Embryonic facial prominence (tissue), 1 donor: ENCODE data around the gene MDH1.

ENCODE experiments used
- DNase-seq: peaks from one replicate; pipeline ENCODE4 v3.0.0-alpha.2; 2016; ENCODE audit errors: extremely low spot score

MDH1 gene

DNA sequence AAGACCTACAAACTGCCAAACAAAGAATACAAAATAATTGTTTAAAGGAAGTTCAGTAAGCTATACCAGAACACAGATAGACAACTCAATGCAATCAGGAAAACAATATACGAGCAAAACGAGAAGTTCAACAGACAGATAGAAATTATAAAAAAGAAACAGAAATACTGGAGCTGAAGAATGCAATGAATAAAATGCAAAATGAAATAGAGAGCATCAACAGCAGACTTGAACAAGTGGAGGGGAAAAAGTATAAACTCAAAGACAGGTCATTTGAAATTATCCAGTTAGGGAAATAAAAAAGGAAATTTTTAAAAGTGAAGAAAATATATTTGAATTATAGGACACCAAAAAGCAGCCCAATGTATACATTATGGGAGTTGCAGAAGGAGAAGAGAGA lies 43.6 kb downstream of the MDH1 start:
- DNase-seq = no peak

DNA sequence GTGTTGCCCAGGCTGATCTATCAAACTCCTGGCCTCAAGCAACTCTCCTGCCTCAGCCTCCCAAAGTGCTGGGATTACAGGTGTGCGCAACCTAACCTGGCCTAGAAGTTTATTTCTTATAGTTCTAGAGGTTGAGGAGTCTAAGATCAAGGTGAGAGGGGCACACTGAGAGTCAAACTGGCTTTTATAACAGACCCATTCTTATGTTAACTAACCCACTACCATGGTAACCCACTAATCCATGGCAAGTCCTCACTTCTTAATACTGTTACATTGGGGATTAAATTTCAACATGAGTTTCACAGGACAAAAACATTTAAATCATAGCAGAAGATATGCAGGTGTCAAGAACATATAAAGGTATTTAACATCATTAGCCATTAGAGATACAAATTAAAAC lies 50.6 kb downstream of the MDH1 start:
- no peak for DNase-seq

DNA sequence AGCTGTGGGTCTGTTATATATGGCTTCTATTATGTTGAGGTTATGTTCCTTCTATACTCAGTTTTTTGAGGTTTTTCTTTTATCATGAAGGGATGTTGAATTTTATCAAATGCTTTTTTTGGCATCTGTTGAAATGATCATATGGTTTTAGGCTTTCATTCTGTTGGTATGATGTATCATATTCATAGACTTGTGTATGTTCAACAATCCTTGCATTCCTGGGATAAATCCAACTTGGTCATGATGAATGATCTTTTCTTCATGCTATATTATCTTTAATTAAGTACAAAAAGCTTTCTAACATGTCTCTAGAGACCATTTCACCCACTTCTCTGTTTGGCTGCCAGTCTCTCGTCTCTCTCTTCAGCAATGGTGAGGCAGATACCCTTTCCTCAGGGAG lies 54.2 kb downstream of the MDH1 start:
- no peak for DNase-seq

DNA sequence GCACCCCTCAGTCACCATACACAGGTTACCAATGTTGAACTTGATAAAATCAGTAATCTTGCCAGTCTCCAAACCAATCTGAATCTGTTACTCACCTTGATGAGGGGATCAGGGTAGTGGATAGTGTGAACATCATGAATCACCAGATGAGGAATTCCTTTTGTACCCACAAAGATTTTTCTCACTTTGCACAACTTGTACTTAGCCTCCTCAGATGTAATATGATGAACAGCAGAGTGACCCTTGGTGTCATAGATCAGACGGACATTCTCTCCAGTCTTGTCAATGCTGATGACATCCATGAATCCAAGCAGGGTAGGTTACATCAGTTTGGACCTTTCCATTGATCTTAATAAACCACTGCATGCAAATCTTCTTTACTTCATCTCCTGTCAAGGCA lies 54.7 kb downstream of the MDH1 start:
- DNase-seq = no peak

GRCh38 chr2:63648632-63649031 lies 59.9 kb downstream of the MDH1 start:
- no peak for DNase-seq

DNA sequence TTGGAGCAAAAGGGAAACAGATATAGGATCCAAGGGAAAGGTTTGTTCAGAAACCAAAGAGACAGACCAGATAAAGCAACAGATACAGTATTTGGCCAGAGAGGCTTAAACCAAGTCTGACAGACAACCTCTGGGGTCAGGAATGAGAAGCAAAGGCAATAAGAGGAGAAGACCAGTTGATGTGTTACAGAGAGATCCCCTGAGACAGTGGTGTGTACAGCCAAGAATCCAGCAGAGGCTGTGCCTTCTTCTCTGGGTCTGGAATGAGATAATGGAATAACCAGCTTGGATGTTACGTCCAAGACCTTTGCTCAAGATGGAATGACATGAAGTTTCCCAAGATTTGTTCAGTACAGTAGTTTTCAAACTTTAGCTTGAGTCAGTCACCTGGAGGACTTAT lies 61.1 kb downstream of the MDH1 start:
- no peak for DNase-seq

- DNase-seq = no peak
Observed at GRCh38 chr2:63650756-63651155, 62.0 kb downstream of the MDH1 start.

GRCh38 chr2:63651356-63651755 lies 62.6 kb downstream of the MDH1 start:
- DNase-seq = no peak

DNA sequence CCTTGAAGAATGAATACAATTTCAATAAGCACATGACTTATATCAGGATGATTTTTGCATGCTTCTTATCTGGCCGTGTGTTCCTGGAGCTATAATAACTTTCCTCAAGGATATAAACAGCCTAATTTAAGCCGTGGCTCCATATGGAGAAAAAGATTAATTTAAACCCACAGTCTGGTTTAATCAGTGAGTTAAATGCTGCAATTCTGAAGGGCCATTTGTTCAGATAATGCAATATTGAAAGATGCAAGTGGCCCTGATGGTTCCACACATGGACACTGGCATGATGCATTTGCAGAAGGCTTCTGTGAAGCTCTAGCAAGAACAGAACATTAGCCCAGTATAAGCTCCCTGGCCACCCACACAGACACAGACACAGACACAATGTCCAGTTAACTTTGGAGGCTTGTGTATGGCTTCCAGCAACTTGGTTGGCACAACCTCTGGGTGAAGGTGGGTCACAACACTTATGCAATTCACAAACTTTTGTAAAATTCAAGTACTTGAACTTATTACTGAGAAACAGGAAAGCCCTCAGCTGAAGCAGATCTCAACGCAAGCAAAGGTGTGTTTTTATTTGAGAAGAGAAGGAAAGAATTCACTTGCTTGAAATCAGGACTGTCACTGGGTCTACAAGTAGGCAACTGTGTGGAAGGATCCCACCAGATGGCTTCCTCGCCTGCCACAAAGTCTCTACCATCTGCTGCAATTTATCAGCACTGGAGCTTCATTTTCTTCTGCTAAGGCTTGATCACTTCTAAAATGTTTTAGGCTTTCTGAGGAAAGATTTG lies 63.3 kb downstream of the MDH1 start:
- no peak for DNase-seq

GRCh38 chr2:63652652-63652985 lies 63.9 kb downstream of the MDH1 start:
- no peak for DNase-seq

DNA sequence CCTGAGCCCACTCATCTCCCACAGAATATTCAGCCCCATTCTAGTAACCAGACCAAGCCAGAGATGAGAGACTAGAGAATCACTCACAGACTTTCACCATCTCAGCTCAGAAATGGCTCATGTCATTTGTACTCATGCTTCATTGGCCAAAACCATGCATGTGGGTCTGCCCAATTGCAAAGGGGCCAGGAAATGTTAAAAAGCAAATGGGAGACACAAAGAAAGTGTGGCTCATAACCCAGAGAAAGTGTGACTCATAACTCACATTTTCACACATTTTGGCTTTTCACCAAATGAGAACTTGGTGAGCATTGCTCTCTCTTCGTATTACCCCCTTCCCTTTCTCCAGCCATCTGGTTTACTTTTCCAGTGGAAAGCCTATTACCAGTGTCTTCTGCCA lies 66.2 kb downstream of the MDH1 start:
- DNase-seq = no peak
